HepG2 (cell line): ENCODE data around the gene MAPK8IP3. TPM values are rescaled to one million over a fixed set of nuclear protein-coding genes. Genes with fewer than 3 reads are reported as not detected.

Experiments
- ATAC-seq: fragments of 200-7000 bp; cut with Tn5 transposase; 3 replicates; pipeline ENCODE4 v1.9.1; 2020; ENCODE audit warnings: mild to moderate bottlenecking, moderate library complexity
- BruUV-seq: library from RNA; stranded (reverse); fragments of 400-500 nt; replicated peaks from 2 replicates; lab custom pipeline; 2021; lab: Mats Ljungman, UMichigan
- CTCF ChIA-PET: fragments of 300-600 bp; formaldehyde crosslinking; extraction: SDS; loops from one replicate; lab custom pipeline; 2021; ENCODE audit warnings: low total read pairs, inconsistent platforms, low intra/inter-chr PET ratio; lab: Yijun Ruan, JAX
- POLR2A ChIA-PET: fragments of 350-600 bp; sonication (Branson Sonifier 250); formaldehyde crosslinking; loops from one replicate; lab custom pipeline; 2020; ENCODE audit warnings: antibody characterized with exemption, inconsistent platforms; lab: Yijun Ruan, JAX
- DNase-seq: peaks from one replicate; pipeline ENCODE4 v3.0.0-alpha.2; 2015; ENCODE audit warnings: low spot score
- FAIRE-seq: peaks from 3 replicates; lab custom pipeline; 2011; peaks lifted over from hg19 to GRCh38; lab: Jason Lieb, UNC
- H2AFZ ChIP-seq: one replicate; pipeline ENCODE4 v1.6.1; 2011; ENCODE audit warnings: low read length, inconsistent platforms
- H3K27ac ChIP-seq: fragments of 300-600 bp; 3 replicates; pipeline ENCODE4 v1.8.0; 2011; ENCODE audit warnings: mixed run types, mild to moderate bottlenecking, mixed read lengths, low read length, inconsistent platforms; ENCODE audit not compliant: insufficient read depth; ENCODE audit errors: extremely low read length
- H3K27me3 ChIP-seq, 2 experiments: fragments of 200-600 bp in 1 of 2; 2 replicates in 1 of 2; 3 replicates in 1 of 2; pipeline versions ENCODE4 v1.6.0 to v1.8.0; 2011; ENCODE audit warnings: low read length in 2 of 2, mild to moderate bottlenecking in 2 of 2, moderate library complexity in 2 of 2, inconsistent platforms in 1 of 2; ENCODE audit not compliant: insufficient read depth in 2 of 2, control insufficient read depth in 1 of 2
- H3K36me3 ChIP-seq, 2 experiments: fragments of 200-600 bp in 1 of 2; replicated peaks in 1 of 2; 2 replicates in 1 of 2; 3 replicates in 1 of 2; pipeline versions ENCODE4 v1.5.1 to v1.8.0; 2011; ENCODE audit warnings: low read length in 2 of 2, inconsistent platforms in 1 of 2; ENCODE audit not compliant: insufficient read depth in 2 of 2, control insufficient read depth in 1 of 2
- H3K4me1 ChIP-seq: 2 replicates; pipeline ENCODE4 v1.5.1; 2012; ENCODE audit warnings: low read length, inconsistent platforms; ENCODE audit not compliant: insufficient read depth
- H3K4me2 ChIP-seq: 2 replicates; pipeline ENCODE4 v1.6.0; 2011; ENCODE audit warnings: low read depth, low read length, inconsistent platforms
- H3K4me3 ChIP-seq, 3 experiments: fragments of 200-600 bp in 1 of 3; sonication (generic), shearing (Covaris generic) in 1 of 3; replicated peaks in 1 of 3; 2 replicates each; pipeline ENCODE4 v1.5.1; 2011 to 2016; ENCODE audit warnings: low read length in 3 of 3, inconsistent platforms in 2 of 3, low read depth in 2 of 3, mild to moderate bottlenecking in 2 of 3, control low read depth in 1 of 3, mixed read lengths in 1 of 3; ENCODE audit not compliant: insufficient read depth in 1 of 3
- H3K79me2 ChIP-seq: one replicate; pipeline ENCODE4 v1.6.1; 2011; ENCODE audit warnings: low read length, inconsistent platforms; ENCODE audit not compliant: insufficient read depth
- H3K9ac ChIP-seq: 2 replicates; pipeline ENCODE4 v1.6.0; 2011; ENCODE audit warnings: mild to moderate bottlenecking, low read depth, low read length, inconsistent platforms; ENCODE audit not compliant: insufficient read depth
- H3K9me3 ChIP-seq: 2 replicates; pipeline ENCODE4 v1.5.1; 2012; ENCODE audit warnings: mild to moderate bottlenecking, low read length
- H4K20me1 ChIP-seq: 2 replicates; pipeline ENCODE4 v1.6.0; 2011; ENCODE audit warnings: inconsistent platforms, mild to moderate bottlenecking, low read length, moderate library complexity; ENCODE audit not compliant: insufficient read depth
- AGO2 ChIP-seq: fragments of 200-400 bp; formaldehyde crosslinking; optimal IDR thresholded peaks from 2 replicates; pipeline ENCODE3; 2017; ENCODE audit warnings: mild to moderate bottlenecking, low read depth, low read length, moderate library complexity
- NFE2L2 ChIP-seq: fragments of 150-350 bp; IDR thresholded peaks from 2 replicates; pipeline ENCODE4 v1.6.1; 2014; ENCODE audit warnings: low read length
- NFKBIZ ChIP-seq: IDR thresholded peaks from 2 replicates; pipeline ENCODE4 v1.6.1; 2018; ENCODE audit warnings: missing genetic modification reagents, missing compliant biosample characterization
- PAXIP1 ChIP-seq: sonication (generic); formaldehyde crosslinking; conservative IDR thresholded peaks from 2 replicates; pipeline ENCODE4 v1.4.0; 2020; ENCODE audit warnings: mild to moderate bottlenecking, missing genetic modification reagents, moderate library complexity
- ZC3H13 ChIP-seq: sonication (generic); formaldehyde crosslinking; IDR thresholded peaks from 2 replicates; pipeline ENCODE4 v1.8.1; 2023; ENCODE audit warnings: mild to moderate bottlenecking, missing genetic modification reagents, moderate library complexity
- WGBS: methylation state at CpG from one replicate; pipeline ENCODE4 v1.1.6; 2017; ENCODE audit warnings: low lambda C conversion rate; 5-methylcytosine and 5-hydroxymethylcytosine counted together
- in situ Hi-C: cut with HindIII; loops from 2 replicates; pipeline ENCODE4 v1.10.0; 2017; ENCODE audit warnings: low pct_unique_long_range_greater_than_20kb; ENCODE audit not compliant: extremely low pct_ligation_motif_present
- intact Hi-C: fragments of 100-400 bp; cut with micrococcal nuclease; formaldehyde crosslinking; loops from one replicate; pipeline ENCODE4 v1.10.0; 2022; ENCODE audit not compliant: unreplicated experiment
- polyA plus RNA-seq, 8 experiments: library from polyadenylated mRNA; depleted of rRNA in 3 of 8; stranded (reverse) in 7 of 8; unstranded in 1 of 8; fragments of >200 nt; fragmentation: Illumina TruSeq in 4 of 8; extraction: Trizol in 4 of 8; gene quantifications; 2 replicates each; pipeline versions ENCODE4 v1.2.1 to v1.2.3, GENCODE V29; 2011 to 2016; ENCODE audit warnings: low read depth in 4 of 8, missing spikeins in 1 of 8, mixed read lengths in 1 of 8; ENCODE audit not compliant: insufficient read depth in 1 of 8
- total RNA-seq, 5 experiments: library from RNA; depleted of rRNA; stranded (reverse); fragments of >200 nt; fragmentation: Illumina TruSeq; extraction: Trizol; gene quantifications; 2 replicates each; pipeline ENCODE4 v1.2.3, GENCODE V29; 2016; ENCODE audit warnings: low read depth in 1 of 5

Gene MAPK8IP3
- total and polyA plus RNA-seq, 2 of the 13 experiments (the other 11 are each of a cell fraction or from before 2014, with no cell fraction given), result 25.1 to 41.7 TPM

GRCh38 chr16:1766701-1767100 is 60.7 kb downstream of the MAPK8IP3 start (continued):
- TF ChIP-seq PAXIP1 (CRISPR knock-in tag) (no peak), NFE2L2 (no peak)

- H2AFZ ChIP-seq, result no peak overlapping the region
- no TSS peak for BruUV-seq
- TF ChIP-seq NFKBIZ (CRISPR knock-in tag), result no peak
- peak; percentile 50 for TF ChIP-seq AGO2
- TF ChIP-seq ZC3H13, result no peak
- in situ Hi-C loops, result no loop called here
- intact Hi-C loops, result no loop called here
- H3K36me3 ChIP-seq, result peaks cover 19 to 35% of the 10 kb centered on the region in 2 experiments; a peak in 4 of 5 replicates
- FAIRE-seq (no peak), ATAC-seq (no peak), DNase-seq (no peak)
- ChIA-PET CTCF (no interaction called here), POLR2A (interaction anchor here (2.7 kb wide), 1 partner anchor 15 kb away, joined by 7 read pairs; the partner anchor contains the start of genes NUBP2 and SPSB3)
- no peak overlapping the region for H3K9ac ChIP-seq
- no peaks in the 10 kb centered on the region for H3K9me3 ChIP-seq
- H3K27me3 ChIP-seq, result no peaks in the 10 kb centered on the region; a peak in 1 of 5 replicates
- H3K4me3 ChIP-seq, result no peak overlapping the region
- peaks cover 7% of the 10 kb centered on the region for H3K79me2 ChIP-seq
- no peaks in the 10 kb centered on the region for H3K4me1 ChIP-seq
- H3K27ac ChIP-seq, result no peak overlapping the region
- H4K20me1 ChIP-seq, result no peaks in the 10 kb centered on the region
- no peak overlapping the region for H3K4me2 ChIP-seq
- WGBS, result 96% methylated on average over 32 of the region's 42 CpGs
These were observed 61.4 kb downstream of the MAPK8IP3 start for GRCh38 chr16:1767116-1767994.
